ENCODE results near the gene DUSP28. TPM values are rescaled to one million over a fixed set of nuclear protein-coding genes. Genes with fewer than 3 reads are reported as not detected.
A peak's percentile ranks its signal among the peaks of the same experiment; 100 is the strongest.

DUSP28 gene
- 3.9 and 8.6 TPM in 2 replicates for total RNA-seq (2014; rRNA removed; shearing (Covaris generic))

GRCh38 chr2:240560084-240560479 is at the start of gene DUSP28:
Gene DUSP28 (plus strand): TSS chr2:240560357. CDS start chr2:240560685, 328 bp downstream.
- Histone ChIP-seq H3K27ac (peak within 1 kb of the TSS; percentile 90), H3K4me3 (peak within 1 kb of the TSS; percentile 72), H3K4me1 (replicated peaks) (peaks cover 30% of the 10 kb centered on the region), H3K9me3 (replicated peaks) (no peaks in the 10 kb centered on the region), H3K36me3 (peaks cover 7% of the 10 kb centered on the region; the same call in 1 of the 2 replicates), H3K27me3 (replicated peaks) (no peaks in the 10 kb centered on the region)
- DNase-seq (ENCODE audit: low read depth in 1 of 2, low spot score in 2 of 2): peak in 1 of 2 experiments; percentile 88

- Histone ChIP-seq H3K9me3 (replicated peaks) (no peaks in the 10 kb centered on the region), H3K36me3 (no peaks in the 10 kb centered on the region), H3K4me3 (no peak overlapping the region), H3K27ac (no peak overlapping the region), H3K27me3 (replicated peaks) (no peaks in the 10 kb centered on the region), H3K4me1 (replicated peaks) (peaks cover 5% of the 10 kb centered on the region)
- DNase-seq (ENCODE audit: low read depth in 1 of 2, low spot score in 2 of 2): no peak
Observed at GRCh38 chr2:240510513-240511210, 49.5 kb upstream of the DUSP28 start.

- DNase-seq (ENCODE audit: low read depth in 1 of 2, low spot score in 2 of 2): no peak
- Histone ChIP-seq H3K4me1 (replicated peaks) (peaks cover 5% of the 10 kb centered on the region), H3K27ac (no peak overlapping the region), H3K27me3 (replicated peaks) (no peaks in the 10 kb centered on the region), H3K9me3 (replicated peaks) (no peaks in the 10 kb centered on the region), H3K36me3 (no peaks in the 10 kb centered on the region), H3K4me3 (no peak overlapping the region)
Observed at GRCh38 chr2:240511351-240512108, 48.6 kb upstream of the DUSP28 start.

- H3K4me1 ChIP-seq (replicated peaks): peaks cover 5% of the 10 kb centered on the region
Observed at GRCh38 chr2:240512109-240512485, 48.1 kb upstream of the DUSP28 start.

GRCh38 chr2:240512666-240513535 is 47.3 kb upstream of the DUSP28 start:
- Histone ChIP-seq H3K4me1 (replicated peaks) (peaks cover 5% of the 10 kb centered on the region), H3K27me3 (replicated peaks) (no peaks in the 10 kb centered on the region), H3K36me3 (no peaks in the 10 kb centered on the region), H3K27ac (no peak overlapping the region), H3K4me3 (no peak overlapping the region), H3K9me3 (replicated peaks) (no peaks in the 10 kb centered on the region)
- DNase-seq (ENCODE audit: low read depth in 1 of 2, low spot score in 2 of 2): no peak

More at GRCh38 chr2:240512109-240512485, 48.1 kb upstream of the DUSP28 start:
- no peak for DNase-seq (ENCODE audit: low read depth in 1 of 2, low spot score in 2 of 2)
- Histone ChIP-seq H3K27me3 (replicated peaks) (no peaks in the 10 kb centered on the region), H3K9me3 (replicated peaks) (no peaks in the 10 kb centered on the region), H3K27ac (no peak overlapping the region), H3K36me3 (no peaks in the 10 kb centered on the region), H3K4me3 (no peak overlapping the region)

GRCh38 chr2:240513549-240514287 is 46.4 kb upstream of the DUSP28 start:
- Histone ChIP-seq H3K27me3 (replicated peaks) (no peaks in the 10 kb centered on the region), H3K4me1 (replicated peaks) (peaks cover 5% of the 10 kb centered on the region), H3K9me3 (replicated peaks) (no peaks in the 10 kb centered on the region), H3K4me3 (no peak overlapping the region), H3K27ac (no peak overlapping the region), H3K36me3 (no peaks in the 10 kb centered on the region)
- peak; percentile 44 to 81 for DNase-seq (ENCODE audit: low read depth in 1 of 2, low spot score in 2 of 2)

DNA sequence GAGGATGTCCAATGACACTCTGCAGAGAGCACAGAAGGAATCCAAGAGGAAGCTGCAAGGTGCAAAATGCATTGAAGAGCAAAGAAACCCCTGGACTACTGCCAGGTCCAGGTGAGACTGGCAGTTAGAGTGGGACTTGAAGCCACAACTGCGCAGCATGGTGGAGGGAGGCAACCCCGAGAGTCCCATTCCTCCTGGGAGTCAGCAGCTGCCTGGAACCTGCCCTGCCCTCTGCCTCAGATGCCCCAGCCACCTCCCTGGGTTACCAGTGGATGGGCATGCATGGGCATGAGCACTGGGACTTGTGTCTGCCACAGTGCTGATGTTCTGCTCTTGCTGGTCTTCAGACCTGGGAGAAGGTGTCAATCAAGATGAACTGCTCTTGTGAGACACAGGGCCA is 45.5 kb upstream of the DUSP28 start:
- H3K9me3 ChIP-seq (replicated peaks): no peaks in the 10 kb centered on the region
- H3K27me3 ChIP-seq (replicated peaks): peaks cover 3% of the 10 kb centered on the region
- H3K4me3 ChIP-seq: no peak overlapping the region
- peak in 1 of 2 experiments; percentile 23 for DNase-seq (ENCODE audit: low read depth in 1 of 2, low spot score in 2 of 2)
- peaks cover 5% of the 10 kb centered on the region for H3K4me1 ChIP-seq (replicated peaks)
- H3K27ac ChIP-seq: no peak overlapping the region
- H3K36me3 ChIP-seq: no peaks in the 10 kb centered on the region

DNA sequence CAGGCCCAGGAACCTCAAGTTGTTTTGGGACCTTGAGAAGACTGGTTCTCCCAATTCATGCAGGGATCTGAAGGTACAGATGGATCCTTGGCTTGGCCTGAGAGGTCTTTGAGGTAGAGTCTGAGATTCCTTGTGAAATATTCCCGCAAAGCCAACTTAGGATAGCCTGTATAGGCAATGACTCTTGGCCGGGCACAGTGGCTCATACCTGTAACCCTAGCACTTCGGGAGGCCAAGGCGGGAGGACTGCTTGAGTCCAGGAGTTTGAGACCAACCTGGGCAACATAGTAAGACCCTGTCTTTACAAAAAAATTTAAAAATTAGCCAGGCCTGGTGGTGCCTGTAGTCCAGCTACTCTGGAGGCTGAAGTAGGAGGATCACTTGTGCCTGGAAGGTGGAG is 42.8 kb upstream of the DUSP28 start:
- H3K4me1 ChIP-seq (replicated peaks): peaks cover 5% of the 10 kb centered on the region
- no peak for DNase-seq (ENCODE audit: low read depth in 1 of 2, low spot score in 2 of 2)

DNA sequence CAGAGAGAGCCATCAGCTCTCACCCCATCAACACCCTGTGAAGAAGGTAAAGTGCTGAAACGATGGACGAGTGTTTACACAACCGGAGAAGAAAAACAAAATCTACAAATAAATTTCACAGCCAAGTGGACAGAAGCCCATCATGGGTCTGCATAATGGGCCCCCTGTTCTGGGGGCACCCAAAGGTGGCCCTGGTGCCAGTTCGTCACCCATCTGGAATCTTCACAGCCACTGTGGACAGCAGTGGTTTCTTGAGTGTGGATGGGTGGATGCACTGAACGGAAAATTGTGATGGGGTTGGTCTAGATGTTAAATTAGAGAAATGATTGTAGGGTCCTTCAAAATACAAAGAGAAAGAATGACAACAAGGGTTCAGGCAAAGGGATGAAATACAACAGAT is 41.2 kb upstream of the DUSP28 start:
- H3K4me3 ChIP-seq: no peak overlapping the region

More for the DNA sequence above, 42.8 kb upstream of the DUSP28 start:
- Histone ChIP-seq H3K27ac (no peak overlapping the region), H3K9me3 (replicated peaks) (no peaks in the 10 kb centered on the region), H3K4me3 (no peak overlapping the region), H3K27me3 (replicated peaks) (peaks cover 14% of the 10 kb centered on the region), H3K36me3 (no peaks in the 10 kb centered on the region)

DNA sequence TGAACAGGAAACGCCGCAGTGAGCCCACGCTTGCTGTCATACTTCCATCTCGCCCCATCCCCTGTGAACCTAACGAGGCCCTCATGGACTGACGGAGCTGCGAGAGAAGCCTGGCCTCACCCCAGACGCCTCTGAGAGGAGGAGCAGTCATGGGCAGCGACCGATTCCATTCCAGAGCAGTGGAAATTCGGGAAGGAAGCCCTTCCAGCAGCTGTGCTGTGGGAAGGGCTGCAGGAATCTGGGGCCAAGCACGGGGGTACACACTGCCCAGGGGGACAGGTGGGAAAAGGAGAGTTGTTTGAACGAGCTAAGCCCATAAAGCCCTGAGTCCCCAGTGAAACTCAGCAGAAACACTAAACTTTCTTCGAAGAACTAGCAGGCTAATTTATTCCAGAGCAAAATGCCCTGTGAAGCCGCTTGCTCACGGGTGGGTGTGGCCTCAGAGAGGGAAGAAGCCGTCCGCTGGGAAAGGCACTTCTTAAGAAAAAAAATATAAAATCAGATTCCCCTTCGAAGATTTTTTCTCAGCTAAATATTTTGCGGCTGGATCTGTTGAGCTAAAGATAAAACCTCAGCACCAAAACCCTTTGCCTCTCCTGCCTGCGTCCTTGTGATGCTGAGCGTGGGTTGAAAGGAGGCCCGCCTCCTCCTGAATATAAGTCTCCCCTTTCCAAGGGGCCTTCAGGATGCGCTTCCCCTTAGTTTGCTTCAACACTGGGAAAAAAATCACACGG is 40.6 kb upstream of the DUSP28 start:
- Histone ChIP-seq H3K27me3 (replicated peaks) (peaks cover 14% of the 10 kb centered on the region), H3K9me3 (replicated peaks) (no peaks in the 10 kb centered on the region; the same call in 1 of the 2 replicates), H3K4me3 (no peak overlapping the region), H3K4me1 (replicated peaks) (no peaks in the 10 kb centered on the region), H3K27ac (no peak overlapping the region), H3K36me3 (peaks cover 11% of the 10 kb centered on the region)
- DNase-seq (ENCODE audit: low read depth in 1 of 2, low spot score in 2 of 2): peak in 1 of 2 experiments; percentile 30

More for the DNA sequence above, 41.2 kb upstream of the DUSP28 start:
- Histone ChIP-seq H3K27me3 (replicated peaks) (peaks cover 14% of the 10 kb centered on the region), H3K4me1 (replicated peaks) (peaks cover 2% of the 10 kb centered on the region), H3K36me3 (peaks cover 11% of the 10 kb centered on the region), H3K27ac (no peak overlapping the region), H3K9me3 (replicated peaks) (no peaks in the 10 kb centered on the region)
- DNase-seq (ENCODE audit: low read depth in 1 of 2, low spot score in 2 of 2): peak in 1 of 2 experiments; percentile 7

- peaks cover 18% of the 10 kb centered on the region for H3K36me3 ChIP-seq
- peaks cover 7% of the 10 kb centered on the region for H3K9me3 ChIP-seq (replicated peaks)
- H3K4me3 ChIP-seq: no peak overlapping the region
- no peaks in the 10 kb centered on the region for H3K4me1 ChIP-seq (replicated peaks)
- no peak overlapping the region for H3K27ac ChIP-seq
- H3K27me3 ChIP-seq (replicated peaks): peaks cover 14% of the 10 kb centered on the region
- peak in 1 of 2 experiments; percentile 35 for DNase-seq (ENCODE audit: low read depth in 1 of 2, low spot score in 2 of 2)
Observed at GRCh38 chr2:240520130-240520973, 39.8 kb upstream of the DUSP28 start.

- Histone ChIP-seq H3K27me3 (replicated peaks) (peaks cover 14% of the 10 kb centered on the region), H3K4me3 (no peak overlapping the region), H3K9me3 (replicated peaks) (peaks cover 13% of the 10 kb centered on the region), H3K27ac (no peak overlapping the region), H3K4me1 (replicated peaks) (no peaks in the 10 kb centered on the region), H3K36me3 (peaks cover 22% of the 10 kb centered on the region)
- DNase-seq (ENCODE audit: low read depth in 1 of 2, low spot score in 2 of 2): peak in 1 of 2 experiments; percentile 34
Observed at GRCh38 chr2:240520974-240521350, 39.2 kb upstream of the DUSP28 start.

Data from SJSA1 (cell line).